HCT116 (cell line): Measurements from ENCODE around the gene ACP6. TPM values are rescaled to one million over a fixed set of nuclear protein-coding genes. Genes with fewer than 3 reads are reported as not detected.

Source experiments
- ATAC-seq: fragments of 200-7000 bp; cut with Tn5 transposase; 2 replicates; pipeline ENCODE4 v1.9.1; 2020; ENCODE audit warnings: mild to moderate bottlenecking, moderate library complexity
- BruUV-seq: library from RNA; stranded (reverse); fragments of 400-500 nt; replicated peaks from 2 replicates; lab custom pipeline; 2021; lab: Mats Ljungman, UMichigan
- CTCF ChIA-PET: fragments of 300-600 bp; sonication (Branson Sonifier 250); formaldehyde crosslinking; loops from one replicate; lab custom pipeline; 2021; ENCODE audit warnings: antibody characterized with exemption; lab: Charles Lee
- POLR2A ChIA-PET: fragments of 300-600, 350-600 bp; sonication (Branson Sonifier 250); formaldehyde crosslinking; loops from one replicate; lab custom pipeline; 2021; ENCODE audit warnings: antibody characterized with exemption; lab: Charles Lee
- RAD21 ChIA-PET, 2 experiments: fragments of 300-600 bp; sonication (Branson Sonifier 250); formaldehyde crosslinking; loops; one replicate each; lab custom pipeline; 2023; ENCODE audit warnings: low total read pairs in 2 of 2; ENCODE audit not compliant: uncharacterized antibody in 2 of 2, unreplicated experiment in 2 of 2, low non-redundant PET in 1 of 2; lab: Charles Lee
- DNase-seq: peaks from one replicate; pipeline ENCODE4 v3.0.0-alpha.2; 2010; ENCODE audit warnings: low read depth, low spot score
- H2AFZ ChIP-seq: fragments of 200-600 bp; shearing (Covaris generic), sonication (generic); 2 replicates; pipeline ENCODE4 v1.6.1; 2017; ENCODE audit warnings: low read depth, mixed run types, mixed read lengths, antibody characterized with exemption, low read length; ENCODE audit not compliant: poor library complexity, severe bottlenecking
- H3K27ac ChIP-seq: 2 replicates; pipeline ENCODE4 v1.5.1; 2012; ENCODE audit warnings: low read depth, low read length
- H3K27me3 ChIP-seq: fragments of 200-600 bp; sonication (generic); 2 replicates; pipeline ENCODE4 v1.6.1; 2016; ENCODE audit warnings: mixed run types, low read length, mixed read lengths; ENCODE audit not compliant: insufficient read depth
- H3K36me3 ChIP-seq, 2 experiments: fragments of 200-500 bp in 1 of 2; fragments of 200-600 bp in 1 of 2; sonication (Bioruptor generic) in 1 of 2; sonication (generic) in 1 of 2; 2 replicates each; pipeline versions ENCODE4 v1.5.1 to v1.6.1; 2014 to 2016; ENCODE audit warnings: low read length in 2 of 2, inconsistent platforms in 1 of 2, mixed read lengths in 1 of 2, mixed run types in 1 of 2; ENCODE audit not compliant: insufficient read depth in 2 of 2, control insufficient read depth in 1 of 2
- H3K4me1 ChIP-seq, 2 experiments: fragments of 200-600 bp in 1 of 2; sonication (generic) in 1 of 2; 2 replicates each; pipeline versions ENCODE4 v1.5.1 to v1.6.1; 2012 to 2017; ENCODE audit warnings: low read length in 2 of 2, inconsistent platforms in 1 of 2, mild to moderate bottlenecking in 1 of 2, mixed read lengths in 1 of 2, mixed run types in 1 of 2, moderate library complexity in 1 of 2; ENCODE audit not compliant: insufficient read depth in 2 of 2, control insufficient read depth in 1 of 2
- H3K4me2 ChIP-seq: fragments of 200-600 bp; sonication (generic); 2 replicates; pipeline ENCODE4 v1.6.1; 2017; ENCODE audit warnings: mixed run types, low read length, mixed read lengths
- H3K4me3 ChIP-seq, 2 experiments: fragments of 200-600 bp in 1 of 2; sonication (generic) in 1 of 2; replicated peaks in 1 of 2; 2 replicates each; pipeline ENCODE4 v1.5.1; 2011 to 2016; ENCODE audit warnings: low read length in 2 of 2, control low read depth in 1 of 2, low read depth in 1 of 2, mild to moderate bottlenecking in 1 of 2, mixed read lengths in 1 of 2, mixed run types in 1 of 2
- H3K79me2 ChIP-seq: fragments of 200-600 bp; sonication (generic); 2 replicates; pipeline ENCODE4 v1.6.1; 2017; ENCODE audit warnings: mild to moderate bottlenecking, mixed run types, low read length, moderate library complexity, mixed read lengths; ENCODE audit not compliant: insufficient read depth
- H3K9ac ChIP-seq: fragments of 200-600 bp; sonication (generic); 2 replicates; pipeline ENCODE4 v1.6.1; 2016; ENCODE audit warnings: low read length, mixed read lengths
- H3K9me2 ChIP-seq: fragments of 200-600 bp; sonication (generic), shearing (Covaris generic); 2 replicates; pipeline ENCODE4 v1.6.1; 2017; ENCODE audit warnings: mixed run types, mild to moderate bottlenecking, moderate library complexity; ENCODE audit not compliant: insufficient read depth
- H3K9me3 ChIP-seq, 2 experiments: fragments of 200-500 bp in 1 of 2; fragments of 200-600 bp in 1 of 2; sonication (Bioruptor generic) in 1 of 2; sonication (generic) in 1 of 2; 2 replicates each; pipeline ENCODE4 v1.6.1; 2014 to 2017; ENCODE audit warnings: low read length in 2 of 2, mixed read lengths in 2 of 2, inconsistent platforms in 1 of 2, low read depth in 1 of 2, mild to moderate bottlenecking in 1 of 2, mixed run types in 1 of 2, moderate library complexity in 1 of 2; ENCODE audit not compliant: control insufficient read depth in 1 of 2, insufficient read depth in 1 of 2
- H4K20me1 ChIP-seq: fragments of 200-600 bp; sonication (generic), shearing (Covaris generic); 2 replicates; pipeline ENCODE4 v1.6.1; 2017; ENCODE audit warnings: mixed run types, mild to moderate bottlenecking, moderate library complexity; ENCODE audit not compliant: insufficient read depth
- CTCF ChIP-seq, 3 experiments: fragments of 200-600 bp in 1 of 3; sonication (generic) in 1 of 3; IDR thresholded peaks in 2 of 3; conservative IDR thresholded peaks in 1 of 3; 2 replicates each; pipeline ENCODE4 v1.5.1; 2012 to 2017; ENCODE audit warnings: low read depth in 2 of 3, low read length in 2 of 3, antibody characterized with exemption in 1 of 3, borderline replicate concordance in 1 of 3, control low read depth in 1 of 3, mild to moderate bottlenecking in 1 of 3, mixed read lengths in 1 of 3, mixed run types in 1 of 3, moderate library complexity in 1 of 3; ENCODE audit not compliant: insufficient read depth in 1 of 3
- EGR1 ChIP-seq: IDR thresholded peaks from 2 replicates; pipeline ENCODE4 v1.6.1; 2012; ENCODE audit warnings: low read depth
- JUND ChIP-seq: IDR thresholded peaks from 2 replicates; pipeline ENCODE4 v1.6.1; 2012
- POLR2AphosphoS5 ChIP-seq: IDR thresholded peaks from 2 replicates; pipeline ENCODE4 v1.6.1; 2011; ENCODE audit warnings: mild to moderate bottlenecking, low read depth, low read length, moderate library complexity
- RAD21 ChIP-seq: IDR thresholded peaks from 2 replicates; pipeline ENCODE4 v1.6.1; 2012; ENCODE audit warnings: low read depth, mild to moderate bottlenecking
- REST ChIP-seq: IDR thresholded peaks from 2 replicates; pipeline ENCODE4 v1.6.1; 2012; ENCODE audit warnings: low read depth
- SP1 ChIP-seq: IDR thresholded peaks from 2 replicates; pipeline ENCODE4 v1.6.1; 2012; ENCODE audit warnings: low read depth
- TCF7L2 ChIP-seq: IDR thresholded peaks from 2 replicates; pipeline ENCODE4 v1.7.0; 2011; ENCODE audit warnings: borderline replicate concordance, inconsistent platforms; ENCODE audit not compliant: insufficient read depth, insufficient read length; ENCODE audit errors: extremely low read depth
- ZFX ChIP-seq: fragments of 450-650 bp; IDR thresholded peaks from 2 replicates; pipeline ENCODE4 v1.6.1; 2017
- ZNF274 ChIP-seq: fragments of 200-500 bp; sonication (Bioruptor generic); IDR thresholded peaks from 2 replicates; pipeline ENCODE4 v1.6.1; 2014; ENCODE audit warnings: mild to moderate bottlenecking, low read depth, low read length, inconsistent platforms
- intact Hi-C: fragments of 100-400 bp; cut with micrococcal nuclease; formaldehyde crosslinking; loops from 2 replicates; pipeline ENCODE4 v1.10.0; 2022
- total RNA-seq: library from RNA; stranded (reverse); gene quantifications from one replicate; pipeline ENCODE4 v1.2.1, GENCODE V29; 2021; ENCODE audit not compliant: unreplicated experiment

Gene ACP6
- total RNA-seq, 1 experiment from 2014 or later = 26.4 TPM

GRCh38 chr1:147643974-147644373 is 26.4 kb downstream of the ACP6 start (continued):
- TF ChIP-seq REST = no peak
- TF ChIP-seq CTCF (IDR thresholded peaks at IDR 0.05 in 2 of 3, conservative IDR thresholded peaks at IDR 0.05 in 1 of 3; ENCODE audit: borderline replicate concordance in 1 of 3, insufficient read depth in 1 of 3, low read depth in 2 of 3, low read length in 2 of 3) = no peak

GRCh38 chr1:147641695-147642592 is 28.4 kb downstream of the ACP6 start:
- H3K4me2 ChIP-seq = no peak overlapping the region
- peaks cover 0 to 11% of the 10 kb centered on the region in 2 experiments; a peak in 1 of 4 replicates for H3K4me1 ChIP-seq
- no peak overlapping the region for H3K27ac ChIP-seq
- intact Hi-C loops = loop anchor here (1.0 to 5.0 kb wide), 3 partner anchors 60 to 370 kb away; no protein-coding TSS in a partner anchor
- peak; percentile 55 for ATAC-seq
- no peaks in the 10 kb centered on the region for H3K9me3 ChIP-seq
- POLR2A ChIA-PET = no interaction called here
- peak; percentile 32 for DNase-seq
- H2AFZ ChIP-seq = no peak overlapping the region
- no peaks in the 10 kb centered on the region for H3K79me2 ChIP-seq
- CTCF ChIA-PET = interaction anchor here (0.7 to 3.1 kb wide), 8 partner anchors 127 to 251 kb away, joined by 3 to 14 read pairs (median 3); no protein-coding TSS in a partner anchor
- no peaks in the 10 kb centered on the region for H3K9me2 ChIP-seq
- BruUV-seq = no TSS peak
- H3K4me3 ChIP-seq = no peak overlapping the region
- no peak overlapping the region for H3K9ac ChIP-seq
- RAD21 ChIA-PET = no interaction called here
- H3K36me3 ChIP-seq = no peaks in the 10 kb centered on the region
- no peaks in the 10 kb centered on the region for H4K20me1 ChIP-seq
- no peaks in the 10 kb centered on the region for H3K27me3 ChIP-seq
- no peak for TF ChIP-seq REST
- TF ChIP-seq POLR2AphosphoS5 = no peak
- TF ChIP-seq EGR1 = no peak
- no peak for TF ChIP-seq JUND
- TF ChIP-seq ZNF274 = no peak
- peak; percentile 68 for TF ChIP-seq RAD21
- TF ChIP-seq SP1 = peak; percentile 15; the same call in 1 of the 2 replicates
- TF ChIP-seq ZFX = no peak
- no peak for TF ChIP-seq TCF7L2
